ENCODE results near the gene PEAK3. TPM values are rescaled to one million over a fixed set of nuclear protein-coding genes. Genes with fewer than 3 reads are reported as not detected.

Gene PEAK3
- polyA plus RNA-seq, 3 donors, result 2.4 to 6.3 (median 2.9) TPM

GRCh38 chr19:2286402-2287140 is 4.6 kb upstream of the PEAK3 start:
- intact Hi-C loops (cut with micrococcal nuclease), result loop anchor here in 1 of 2 donors (10.0 kb wide), 1 partner anchor 108 kb away; no protein-coding TSS in a partner anchor
- peaks cover 54 to 76% of the 10 kb centered on the region in 2 donors for H3K4me1 ChIP-seq (ENCODE audit: control insufficient read depth in 1 of 2, insufficient read depth in 2 of 2, low read length in 2 of 2)

More at GRCh38 chr19:2286402-2287140, 4.6 kb upstream of the PEAK3 start:
- Histone ChIP-seq H4K20me1 (ENCODE audit: insufficient read depth, low read length) (peaks cover 12% of the 10 kb centered on the region), H3K27ac (ENCODE audit: low read depth in 1 of 2, low read length in 2 of 2) (no peak overlapping the region), H3K36me3 (replicated peaks in 1 of 2; ENCODE audit: control insufficient read depth in 1 of 2, insufficient read depth in 2 of 2, low read length in 2 of 2) (no peaks in the 10 kb centered on the region), H3K9ac (ENCODE audit: insufficient read depth, low read length, poor library complexity, severe bottlenecking) (no peak overlapping the region), H3K27me3 (ENCODE audit: control insufficient read depth in 2 of 2, insufficient read depth in 2 of 2, low read length in 2 of 2) (no peaks in the 10 kb centered on the region), H2AFZ (ENCODE audit: insufficient read depth, low read depth, low read length, poor library complexity, severe bottlenecking) (no peak overlapping the region), H3K79me2 (ENCODE audit: insufficient read depth, low read length) (peaks cover 31% of the 10 kb centered on the region), H3K4me3 (replicated peaks in 1 of 3; ENCODE audit: low read depth in 2 of 3, low read length in 3 of 3) (no peak overlapping the region), H3K9me3 (replicated peaks in 1 of 2; ENCODE audit: control insufficient read depth in 1 of 2, insufficient read depth in 1 of 2, low read length in 2 of 2) (no peaks in the 10 kb centered on the region), H3K4me2 (replicated peaks; ENCODE audit: extremely low read depth, low read length, poor library complexity, severe bottlenecking) (no peak overlapping the region)
- no peak for TF ChIP-seq CTCF (IDR thresholded peaks at IDR 0.05)
- H3K36me3 Mint-ChIP-seq, result peaks cover 2 to 7% of the 10 kb centered on the region in 2 donors
- 98% methylated on average over 15 of the region's 20 CpGs for WGBS (ENCODE audit: insufficient coverage)
- H3K27me3 Mint-ChIP-seq (ENCODE audit: low read depth in 3 of 3), result peaks cover 3 to 13% (median 4%) of the 10 kb centered on the region in 3 donors
- H3K27ac Mint-ChIP-seq, result peak overlapping the region in 1 of 7 donors; percentile 75
- no peak for DNase-seq
- H3K4me1 Mint-ChIP-seq, result peaks cover 56% of the 10 kb centered on the region
- H3K9me3 Mint-ChIP-seq, result peaks cover 0 to 4% (median 0%) of the 10 kb centered on the region in 7 donors
- no peak overlapping the region for H3K4me3 Mint-ChIP-seq
